Spinal cord (tissue), 10 donors: ENCODE data around the gene SMIM35. TPM values are rescaled to one million over a fixed set of nuclear protein-coding genes. Genes with fewer than 3 reads are reported as not detected.
A peak's percentile ranks its signal among the peaks of the same experiment; 100 is the strongest.

ENCODE experiments used
- DNase-seq, 6 donors: peaks; one replicate each; pipeline versions ENCODE4 v3.0.0 to v3.0.0-alpha.2; 2013 to 2015; ENCODE audit warnings: low spot score in 6 of 6, low read depth in 4 of 6
- H3K27ac ChIP-seq: one replicate; pipeline ENCODE4 v1.5.1; 2013; ENCODE audit warnings: low read depth, low read length, control low read depth
- H3K27me3 ChIP-seq: one replicate; pipeline ENCODE4 v1.6.1; 2013; ENCODE audit warnings: low read length; ENCODE audit not compliant: control insufficient read depth, insufficient read depth
- H3K36me3 ChIP-seq: one replicate; pipeline ENCODE4 v1.6.1; 2013; ENCODE audit warnings: low read length; ENCODE audit not compliant: control insufficient read depth, insufficient read depth
- H3K4me1 ChIP-seq: one replicate; pipeline ENCODE4 v1.6.1; 2013; ENCODE audit warnings: low read length; ENCODE audit not compliant: control insufficient read depth, insufficient read depth
- H3K4me3 ChIP-seq: one replicate; pipeline ENCODE4 v1.5.1; 2013; ENCODE audit warnings: low read depth, low read length, control low read depth
- H3K9me3 ChIP-seq: one replicate; pipeline ENCODE4 v1.6.1; 2013; ENCODE audit warnings: low read length; ENCODE audit not compliant: control insufficient read depth, insufficient read depth
- WGBS: methylation state at CpG from one replicate; pipeline ENCODE4 v1.1.5; 2013; ENCODE audit warnings: missing lambda C conversion rate; ENCODE audit not compliant: insufficient coverage; 5-methylcytosine and 5-hydroxymethylcytosine counted together
- polyA plus RNA-seq, 2 donors: library from polyadenylated mRNA; unstranded; fragments of 120-200 nt; gene quantifications; one replicate each; pipeline ENCODE4 v1.2.1, GENCODE V29; 2013; ENCODE audit not compliant: insufficient read length in 2 of 2
- total RNA-seq, 2 donors: library from RNA; depleted of rRNA in 1 of 2; stranded (reverse); fragments of 120-200 nt in 1 of 2; fragments of >200 nt in 1 of 2; gene quantifications; one replicate each; pipeline versions ENCODE4 v1.2.3 to v1.2.4, GENCODE V29; 2013 to 2014
- donor health status: healthy.

SMIM35 gene
- total and polyA plus RNA-seq, 4 donors = 0.06 to 0.20 (median 0.10) TPM; not detected in 1

DNA sequence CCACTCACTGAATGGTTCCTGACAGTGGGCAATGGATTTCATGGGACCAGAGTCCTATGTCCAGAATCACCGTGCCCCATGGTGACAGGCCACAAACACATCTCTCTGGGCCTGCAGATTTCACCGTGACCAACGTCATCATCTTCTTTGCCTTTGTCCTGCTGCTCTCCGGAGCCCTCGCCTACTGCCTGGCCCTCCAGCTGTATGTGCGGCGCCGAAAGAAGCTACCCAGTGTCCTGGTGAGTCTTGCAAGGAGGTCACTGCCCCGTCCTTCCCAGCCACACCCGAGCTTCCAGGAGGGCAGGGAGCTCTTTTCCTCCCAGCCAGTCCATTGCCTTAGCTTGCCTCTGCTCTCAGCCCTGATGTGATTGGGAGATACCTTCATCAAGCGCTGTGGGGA is 91.3 kb downstream of the SMIM35 start:
- no peak for DNase-seq
- H3K4me1 ChIP-seq = no peaks in the 10 kb centered on the region
- H3K27me3 ChIP-seq = no peaks in the 10 kb centered on the region
- no peak overlapping the region for H3K4me3 ChIP-seq
- H3K9me3 ChIP-seq = no peaks in the 10 kb centered on the region
- peaks cover 18% of the 10 kb centered on the region for H3K36me3 ChIP-seq
- WGBS = 91% methylated on average over 9 of the region's 11 CpGs
- H3K27ac ChIP-seq = no peak overlapping the region

DNA sequence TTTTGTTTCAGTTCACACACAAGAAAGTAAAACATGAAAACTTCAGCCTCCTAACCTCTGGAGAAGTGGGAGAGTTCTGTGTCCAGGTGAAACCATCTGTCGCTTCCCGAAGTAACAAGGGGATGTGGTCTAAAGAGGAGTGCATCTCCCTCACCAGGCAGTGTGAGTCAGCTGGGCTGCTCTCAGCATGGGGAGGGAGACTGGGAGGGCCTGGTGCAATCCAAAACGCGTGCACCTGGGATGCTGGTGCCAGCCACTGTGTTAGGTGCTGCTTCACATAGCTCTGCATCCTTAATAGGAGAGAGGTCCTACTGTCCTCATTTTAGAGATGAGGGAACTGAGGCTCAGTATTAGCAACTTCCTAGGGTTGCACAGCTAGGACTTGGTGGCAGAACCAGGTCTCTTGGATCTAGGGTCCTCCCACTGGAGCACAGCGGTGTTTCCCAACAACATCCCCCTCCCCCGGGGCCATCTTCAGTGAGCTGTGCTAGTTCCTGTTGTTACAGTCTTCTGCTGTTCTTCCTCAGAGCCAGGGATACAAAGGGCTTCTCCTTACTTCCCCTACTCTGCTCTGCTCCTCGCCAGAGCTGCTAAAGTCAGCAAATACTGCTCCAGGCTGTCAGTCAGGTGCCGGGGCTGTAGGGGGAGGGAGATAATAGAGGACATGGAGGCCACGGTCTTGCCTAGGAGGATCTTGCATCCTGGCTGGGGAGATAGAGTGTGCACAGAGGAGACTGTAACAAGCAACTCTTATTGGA is 92.6 kb downstream of the SMIM35 start:
- WGBS = 53% methylated on average over 6 of the region's 9 CpGs
- H3K9me3 ChIP-seq = no peaks in the 10 kb centered on the region
- H3K4me3 ChIP-seq = no peak overlapping the region
- H3K4me1 ChIP-seq = no peaks in the 10 kb centered on the region
- H3K27ac ChIP-seq = no peak overlapping the region
- no peaks in the 10 kb centered on the region for H3K27me3 ChIP-seq
- peak in 1 of 6 donors; percentile 8 for DNase-seq
- peaks cover 12% of the 10 kb centered on the region for H3K36me3 ChIP-seq

DNA sequence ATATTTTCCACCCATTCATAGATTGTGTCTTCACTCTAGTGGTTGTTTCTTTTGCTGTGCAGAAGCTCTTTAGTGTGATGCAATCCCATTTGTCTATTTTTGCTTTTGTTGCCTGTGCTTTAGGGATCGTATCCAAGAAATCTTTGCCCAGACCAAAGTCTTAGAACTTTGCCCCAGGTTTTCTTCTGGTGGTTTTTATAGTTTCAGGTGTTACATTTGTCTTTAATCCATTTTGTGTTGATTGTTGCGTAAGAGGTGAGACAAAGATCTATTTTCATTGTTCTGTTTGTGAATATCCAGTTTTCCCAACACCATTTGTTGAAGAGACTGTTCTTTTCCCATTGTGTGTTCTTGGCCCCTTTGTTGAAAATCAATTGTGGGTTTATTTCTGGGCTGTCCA is 94.1 kb downstream of the SMIM35 start:
- DNase-seq = no peak
- no peaks in the 10 kb centered on the region for H3K4me1 ChIP-seq
- H3K27me3 ChIP-seq = peaks cover 4% of the 10 kb centered on the region
- H3K9me3 ChIP-seq = no peaks in the 10 kb centered on the region
- H3K36me3 ChIP-seq = peaks cover 4% of the 10 kb centered on the region
- no peak overlapping the region for H3K4me3 ChIP-seq
- WGBS = 100% methylated on average over 1 of the region's 2 CpGs
- H3K27ac ChIP-seq = no peak overlapping the region

DNA sequence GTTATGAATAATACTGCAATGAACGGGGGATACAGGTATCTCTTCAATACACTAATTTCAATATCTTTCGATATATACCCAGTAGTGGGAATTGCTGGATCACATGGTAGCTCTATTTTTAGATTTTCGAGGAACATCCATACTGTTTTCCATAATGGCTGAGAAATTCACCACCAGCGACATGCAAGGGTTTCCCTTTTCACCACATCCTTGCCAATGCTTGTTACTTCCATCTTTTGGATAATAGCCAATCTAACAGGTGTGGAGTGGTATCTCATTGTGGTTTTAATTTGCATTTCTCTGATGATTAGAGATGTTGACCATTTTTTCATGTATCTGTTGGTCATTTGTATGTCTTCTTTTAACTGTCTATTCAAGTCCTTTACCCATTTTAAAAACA is 94.6 kb downstream of the SMIM35 start:
- Histone ChIP-seq H3K36me3 (peaks cover 4% of the 10 kb centered on the region), H3K9me3 (no peaks in the 10 kb centered on the region), H3K27ac (no peak overlapping the region), H3K27me3 (peaks cover 9% of the 10 kb centered on the region), H3K4me3 (no peak overlapping the region), H3K4me1 (no peaks in the 10 kb centered on the region)
- 89% methylated on average over 1 of the region's 4 CpGs for WGBS
- no peak for DNase-seq

DNA sequence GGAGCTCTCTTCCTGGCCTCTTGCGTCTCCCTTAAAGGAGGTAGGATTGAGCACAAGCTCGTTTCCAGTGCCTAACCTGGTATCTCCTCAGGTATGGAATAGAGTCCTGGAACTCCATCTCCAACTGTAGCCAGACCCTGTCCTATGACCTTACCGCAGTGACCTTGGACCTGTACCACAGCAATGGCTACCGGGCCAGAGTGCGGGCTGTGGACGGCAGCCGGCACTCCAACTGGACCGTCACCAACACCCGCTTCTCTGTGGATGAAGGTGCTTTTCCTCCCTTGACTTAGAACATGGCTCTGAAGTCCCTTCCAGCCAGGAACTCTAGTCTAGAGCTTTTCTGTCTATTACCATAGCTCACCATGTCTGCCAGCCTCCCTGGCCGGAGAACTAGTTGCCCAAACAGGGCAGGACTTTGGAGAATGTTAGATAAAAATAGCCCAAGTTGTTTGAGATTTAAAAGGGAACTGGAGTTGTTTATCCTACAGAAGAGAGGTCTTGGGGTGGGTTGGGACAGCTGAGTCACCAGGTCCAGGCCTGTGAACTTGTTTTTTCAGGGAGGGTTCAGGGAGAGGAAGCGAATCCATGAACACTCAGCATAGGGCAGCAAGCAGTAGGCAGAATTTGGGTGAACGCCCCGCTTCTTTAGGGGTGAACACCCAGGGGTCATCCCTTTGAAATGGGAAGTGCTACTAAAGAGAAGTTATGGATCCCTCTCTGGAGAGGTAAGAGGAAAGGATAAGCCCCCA is 97.2 kb downstream of the SMIM35 start:
- no peak overlapping the region for H3K4me3 ChIP-seq
- H3K9me3 ChIP-seq = no peaks in the 10 kb centered on the region
- WGBS = 93% methylated on average over 12 of the region's 13 CpGs
- no peak for DNase-seq
- H3K27ac ChIP-seq = no peak overlapping the region
- no peaks in the 10 kb centered on the region for H3K36me3 ChIP-seq
- H3K4me1 ChIP-seq = peaks cover 13% of the 10 kb centered on the region
- peaks cover 9% of the 10 kb centered on the region for H3K27me3 ChIP-seq

DNA sequence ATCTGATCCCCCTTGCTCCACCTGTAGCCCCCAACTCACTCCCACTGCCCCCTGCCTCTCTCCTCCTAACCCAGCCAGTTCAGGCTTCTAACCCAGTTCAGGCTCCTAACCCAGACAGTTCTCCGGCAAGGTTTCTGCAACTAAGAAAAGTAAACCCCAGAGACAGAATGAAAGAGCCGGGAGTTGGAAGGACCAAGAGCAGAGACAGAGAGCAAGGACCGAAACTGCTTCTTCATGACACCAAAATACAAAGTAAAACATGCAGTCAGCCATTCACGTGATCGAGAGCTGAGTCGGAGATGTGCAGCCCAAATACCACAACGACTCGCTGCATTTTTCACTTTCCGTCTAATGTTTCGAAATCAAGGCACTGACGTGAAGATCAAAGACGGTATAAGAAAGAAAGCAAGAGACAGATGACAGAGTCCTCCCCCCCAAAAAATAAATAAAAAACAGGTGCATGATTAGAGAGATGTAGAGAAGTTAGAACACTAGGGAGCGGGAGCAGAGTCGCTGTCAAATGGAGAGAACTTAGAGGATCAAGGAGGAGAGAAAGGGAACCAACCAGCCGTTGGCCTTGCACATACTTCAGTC is 99.7 kb downstream of the SMIM35 start:
- Histone ChIP-seq H3K4me3 (no peak overlapping the region), H3K27me3 (peaks cover 9% of the 10 kb centered on the region), H3K4me1 (peaks cover 13% of the 10 kb centered on the region), H3K9me3 (no peaks in the 10 kb centered on the region), H3K36me3 (no peaks in the 10 kb centered on the region), H3K27ac (no peak overlapping the region)
- 80% methylated on average over 7 of the region's 15 CpGs for WGBS
- no peak for DNase-seq

DNA sequence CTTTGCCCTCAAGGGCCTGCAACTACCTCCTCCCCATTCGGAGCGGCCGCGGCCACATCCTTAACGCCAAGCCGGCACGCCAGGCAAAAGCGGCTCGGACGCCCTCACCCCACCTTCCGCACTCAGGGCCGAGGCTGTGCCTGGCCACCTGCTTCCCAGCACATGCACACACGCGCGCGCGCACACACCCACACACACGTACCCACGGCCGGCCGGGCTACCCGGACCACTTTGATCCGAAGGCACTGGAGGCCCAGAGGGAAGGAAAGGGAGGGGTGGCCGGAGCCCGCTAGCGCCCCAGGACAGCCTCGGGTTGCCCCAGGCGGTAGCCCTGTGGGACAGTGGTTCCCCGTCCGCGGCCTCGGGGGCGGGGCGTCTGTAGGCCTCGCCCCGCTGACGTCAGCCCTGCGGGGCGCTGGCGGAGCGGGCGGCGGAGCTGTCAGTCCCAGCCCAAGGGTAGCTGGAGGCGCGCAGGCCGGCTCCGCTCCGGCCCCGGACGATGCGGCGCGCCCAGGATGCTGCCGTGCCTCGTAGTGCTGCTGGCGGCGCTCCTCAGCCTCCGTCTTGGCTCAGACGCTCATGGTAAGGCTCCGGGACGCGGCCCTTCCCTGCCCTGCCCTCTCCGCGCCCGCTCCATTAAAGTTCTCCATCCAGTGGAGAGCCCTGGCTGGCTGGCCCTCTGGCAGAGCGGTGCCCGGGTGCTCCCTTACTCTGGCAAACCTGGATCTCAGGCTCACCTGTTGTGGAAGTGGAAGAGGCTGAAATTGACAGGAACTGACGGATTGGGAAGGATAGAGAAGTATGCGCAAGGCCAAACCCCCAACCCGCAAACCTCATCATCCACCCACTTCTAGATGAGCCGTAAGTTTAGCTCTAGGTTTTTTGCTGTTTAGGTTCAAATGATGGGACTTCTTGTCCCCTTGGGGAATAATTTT is 100.5 kb downstream of the SMIM35 start, which contains the start of gene IL10RA:
TSS of gene IL10RA (plus strand) at position 442 of the 935 bp plus-strand sequence. CDS start at position 516, 74 bp downstream.
- no peaks in the 10 kb centered on the region for H3K9me3 ChIP-seq
- H3K36me3 ChIP-seq = no peaks in the 10 kb centered on the region
- WGBS = under 1% methylated on average over 67 of the region's 71 CpGs
- peak within 1 kb of the TSS; percentile 16 for H3K27ac ChIP-seq
- H3K4me3 ChIP-seq = peak within 1 kb of the TSS; percentile 45
- peaks cover 9% of the 10 kb centered on the region for H3K27me3 ChIP-seq
- peaks cover 13% of the 10 kb centered on the region for H3K4me1 ChIP-seq
- DNase-seq = peak; percentile 38 to 92 (median 61)

DNA sequence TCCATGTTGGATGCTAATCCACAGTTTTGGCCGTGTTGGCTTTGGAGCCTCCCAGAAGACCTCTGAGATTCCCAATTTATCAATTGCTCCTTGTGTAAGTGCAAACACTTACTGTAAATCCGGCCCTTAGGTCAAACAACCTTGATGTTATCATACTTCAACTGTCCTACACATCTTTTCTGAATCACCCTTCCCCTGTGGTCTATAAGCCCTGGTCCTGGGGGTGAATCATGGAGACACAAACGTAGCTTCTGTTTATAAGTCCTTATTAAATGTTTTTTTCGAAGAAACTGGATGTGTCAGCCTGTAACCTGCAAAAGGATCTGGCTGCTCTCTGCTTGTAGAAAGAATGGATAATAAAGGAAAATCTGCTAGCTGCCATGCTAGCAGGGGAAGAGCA is 102.3 kb downstream of the SMIM35 start:
- Histone ChIP-seq H3K9me3 (no peaks in the 10 kb centered on the region), H3K27me3 (peaks cover 9% of the 10 kb centered on the region), H3K4me3 (no peak overlapping the region), H3K4me1 (peaks cover 13% of the 10 kb centered on the region), H3K27ac (no peak overlapping the region), H3K36me3 (no peaks in the 10 kb centered on the region)
- no peak for DNase-seq
- 89% methylated on average over 2 of the region's 4 CpGs for whole genome bisulfite sequencing

DNA sequence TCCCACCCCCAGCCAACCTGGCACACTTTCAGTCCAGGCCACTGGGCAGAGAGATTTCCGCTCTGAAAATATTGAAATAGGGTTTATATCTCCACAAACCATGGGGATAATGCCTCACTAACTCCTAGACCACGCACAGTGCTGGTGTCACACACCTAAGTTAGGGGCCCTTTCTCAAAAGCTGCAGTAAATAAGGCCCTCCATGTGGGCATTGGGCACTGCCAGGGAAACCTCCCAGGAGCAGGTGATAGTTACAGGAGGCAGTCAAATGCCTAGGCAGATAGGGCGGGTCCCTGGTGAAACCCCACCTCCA is 103.6 kb downstream of the SMIM35 start:
- 100% methylated on average over 1 of the region's 3 CpGs for WGBS

More for the DNA sequence above, 103.6 kb downstream of the SMIM35 start:
- H3K9me3 ChIP-seq = no peaks in the 10 kb centered on the region
- no peak overlapping the region for H3K4me3 ChIP-seq
- peaks cover 9% of the 10 kb centered on the region for H3K27me3 ChIP-seq
- peaks cover 13% of the 10 kb centered on the region for H3K4me1 ChIP-seq
- no peaks in the 10 kb centered on the region for H3K36me3 ChIP-seq
- no peak overlapping the region for H3K27ac ChIP-seq
- no peak for DNase-seq
